T-helper 22 cell (primary cell): ENCODE measurements around the gene MAP3K13.
"Not testable (repeated sequence)": the region's sequence is repeated elsewhere in the genome, so short reads cannot be mapped to it uniquely, and the experiment has no call there.

Experiments used
- DNase-seq: peaks from one replicate; pipeline ENCODE4 v3.0.0-alpha.2; 2020; ENCODE audit warnings: low read depth

Gene MAP3K13

GRCh38 chr3:185451432-185451831 lies 88.5 kb downstream of the MAP3K13 start:
- not testable (repeated sequence) for DNase-seq

- no peak for DNase-seq
Measured at GRCh38 chr3:185457376-185457775, 94.4 kb downstream of the MAP3K13 start.

DNA sequence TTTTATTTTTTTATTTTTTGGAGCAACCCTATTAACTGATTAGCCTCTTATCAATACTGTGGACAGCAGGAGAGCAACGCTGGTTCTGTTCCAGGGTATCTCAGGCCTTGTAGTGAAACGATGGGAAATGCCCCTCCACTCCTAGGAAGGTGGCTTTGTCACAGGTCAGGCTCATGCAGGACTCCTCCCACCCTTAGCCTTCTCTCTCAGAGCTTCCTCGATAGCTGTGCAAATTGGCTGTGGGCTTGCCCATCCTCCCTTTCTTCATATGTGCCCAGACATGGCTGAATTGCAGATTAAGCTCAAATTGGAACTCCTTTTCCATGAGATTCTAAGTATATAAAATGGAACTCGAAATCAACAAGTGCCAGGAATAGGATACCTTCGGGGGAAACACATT lies 97.4 kb downstream of the MAP3K13 start:
- no peak for DNase-seq

DNA sequence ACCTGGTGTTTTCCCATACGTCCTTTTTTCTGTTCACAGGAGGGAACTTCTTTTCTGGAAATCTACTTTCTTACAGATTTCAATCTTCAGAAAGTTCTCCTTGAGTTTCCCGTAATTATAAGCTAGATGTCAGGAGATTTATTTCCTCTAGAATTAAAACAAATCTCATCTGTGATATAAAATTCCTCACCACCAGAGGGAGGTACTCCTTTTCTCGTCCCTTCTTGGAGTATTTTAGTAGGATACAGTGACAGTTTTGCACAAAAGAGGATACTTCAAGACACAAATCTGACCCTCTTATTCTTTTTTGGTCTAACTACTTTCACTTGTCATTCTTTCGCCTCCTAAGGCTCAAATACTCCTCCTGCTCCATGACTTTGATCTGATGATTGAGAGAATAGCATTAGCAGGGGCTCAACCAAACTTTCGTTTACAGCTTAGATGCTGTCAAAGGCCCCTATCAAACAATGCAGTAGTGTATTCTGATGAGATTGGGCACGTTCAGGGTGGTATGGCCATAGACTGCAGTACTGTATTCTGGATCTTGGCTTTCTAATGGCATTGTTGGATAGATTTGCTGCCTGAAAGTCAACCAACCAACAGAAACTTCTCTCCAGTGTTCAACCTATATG lies 97.9 kb downstream of the MAP3K13 start:
- DNase-seq = no peak

DNA sequence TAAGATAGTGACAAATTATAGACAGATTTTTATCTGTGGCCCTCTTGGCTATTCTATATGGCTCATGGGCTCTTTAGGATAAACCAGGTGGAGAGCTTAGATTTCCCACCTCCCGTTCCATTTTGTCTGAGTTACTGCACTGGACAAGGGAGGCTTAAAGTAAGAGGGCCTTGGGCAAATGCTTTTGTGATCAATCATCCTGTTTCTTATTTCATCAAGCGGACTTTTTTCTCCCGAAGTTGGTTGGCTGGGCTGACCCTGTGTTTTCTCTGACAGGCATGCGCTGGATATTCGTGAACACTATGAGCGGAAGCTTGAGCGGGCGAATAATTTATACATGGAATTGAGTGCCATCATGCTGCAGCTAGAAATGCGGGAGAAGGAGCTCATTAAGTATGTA lies 102.5 kb downstream of the MAP3K13 start:
- no peak for DNase-seq

DNA sequence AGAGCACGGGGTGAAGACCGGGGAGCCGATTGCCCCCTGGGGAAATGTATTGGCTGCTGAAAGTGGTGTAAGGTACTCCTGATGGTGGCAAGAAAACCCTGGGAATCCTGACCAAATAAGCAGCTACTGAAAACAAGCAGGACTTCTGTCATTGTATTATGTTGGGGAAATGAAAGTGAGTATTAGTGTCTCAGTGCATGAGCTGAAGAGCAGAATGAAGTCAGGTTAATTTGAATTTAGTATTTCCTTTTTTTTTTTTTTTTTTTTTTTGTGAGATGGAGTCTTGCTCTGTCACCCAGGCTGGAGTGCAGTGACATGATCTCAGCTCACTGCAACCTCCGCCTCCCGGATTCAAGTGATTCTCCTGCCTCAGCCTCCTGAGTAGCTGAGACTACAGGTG lies 103.2 kb downstream of the MAP3K13 start:
- DNase-seq = not testable (repeated sequence)

DNA sequence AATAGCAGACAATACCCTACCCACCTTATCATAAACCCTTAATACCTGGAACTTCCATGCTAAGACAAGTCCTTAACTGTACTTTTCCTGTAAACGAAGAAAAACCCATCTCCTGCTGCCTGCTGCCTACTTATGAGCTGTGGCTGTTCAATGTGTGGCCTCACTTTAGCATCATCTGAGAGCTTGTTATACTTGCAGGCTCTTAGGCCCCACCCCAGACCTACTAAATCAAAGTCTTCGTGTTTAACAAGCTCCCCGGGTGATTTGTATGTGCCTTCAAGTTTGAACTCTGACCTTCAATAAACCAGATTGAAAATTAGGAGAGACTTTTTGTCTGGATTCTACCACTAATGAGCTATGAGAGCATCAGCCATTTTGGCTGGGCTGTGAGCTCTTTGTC lies 106.6 kb downstream of the MAP3K13 start:
- DNase-seq = no peak

DNA sequence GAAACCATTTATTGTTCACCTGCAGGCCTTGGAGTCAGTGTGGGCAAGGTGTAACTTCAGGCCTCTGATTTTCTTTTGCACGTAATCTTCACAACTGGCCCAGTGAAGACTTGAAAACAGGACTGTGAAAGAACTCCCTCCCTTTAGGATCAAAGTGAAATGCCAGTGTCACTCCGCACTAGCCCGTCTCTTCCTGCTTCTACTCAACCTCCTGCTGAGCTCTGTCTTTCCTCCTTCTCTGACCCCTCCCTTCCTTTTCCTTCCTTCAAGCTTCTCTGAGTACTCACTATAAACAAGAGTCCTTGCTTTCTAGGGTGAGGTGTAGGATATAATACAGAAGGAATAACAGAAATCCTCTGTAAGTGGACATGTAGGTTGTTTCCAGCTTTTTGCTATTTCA lies 107.4 kb downstream of the MAP3K13 start:
- DNase-seq = no peak

GRCh38 chr3:185473290-185473815 lies 110.4 kb downstream of the MAP3K13 start:
- no peak for DNase-seq

DNA sequence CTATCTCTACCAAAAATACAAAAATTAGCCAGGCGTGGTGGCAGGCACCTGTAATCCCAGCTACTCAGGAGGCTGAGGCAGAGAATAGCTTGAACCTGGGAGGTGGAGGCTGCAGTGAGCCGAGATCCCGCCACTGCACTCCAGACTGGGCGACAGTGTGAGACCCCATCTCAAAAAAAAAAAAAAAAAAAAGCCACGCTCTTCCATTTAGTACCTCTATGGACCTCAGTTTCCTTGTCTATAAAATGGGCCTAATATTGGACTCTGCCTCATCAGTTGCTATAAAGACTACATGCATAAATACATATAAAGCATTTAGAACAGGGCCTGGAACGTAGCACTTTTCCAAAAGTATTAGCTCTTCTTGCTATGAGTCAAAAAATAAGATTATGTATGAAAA lies 112.0 kb downstream of the MAP3K13 start:
- DNase-seq = not testable (repeated sequence)

DNA sequence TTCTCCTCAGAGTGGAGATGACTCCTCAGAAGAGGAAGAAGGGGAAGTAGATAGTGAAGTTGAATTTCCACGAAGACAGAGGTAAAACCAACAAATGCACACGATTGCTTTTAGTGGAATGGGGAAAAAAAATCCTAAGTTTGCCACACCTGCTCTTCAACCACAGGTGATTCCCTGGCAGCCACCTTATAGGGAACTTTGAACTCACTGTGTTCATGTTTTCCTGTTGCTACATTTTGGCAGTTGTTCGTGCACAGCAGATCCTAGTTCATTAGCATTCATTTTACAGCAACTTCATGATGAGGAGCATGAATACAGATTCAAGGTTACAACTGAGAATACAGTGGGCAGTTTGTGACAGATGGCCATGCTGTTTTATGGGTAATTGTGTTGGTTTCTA lies 114.4 kb downstream of the MAP3K13 start:
- DNase-seq = no peak

DNA sequence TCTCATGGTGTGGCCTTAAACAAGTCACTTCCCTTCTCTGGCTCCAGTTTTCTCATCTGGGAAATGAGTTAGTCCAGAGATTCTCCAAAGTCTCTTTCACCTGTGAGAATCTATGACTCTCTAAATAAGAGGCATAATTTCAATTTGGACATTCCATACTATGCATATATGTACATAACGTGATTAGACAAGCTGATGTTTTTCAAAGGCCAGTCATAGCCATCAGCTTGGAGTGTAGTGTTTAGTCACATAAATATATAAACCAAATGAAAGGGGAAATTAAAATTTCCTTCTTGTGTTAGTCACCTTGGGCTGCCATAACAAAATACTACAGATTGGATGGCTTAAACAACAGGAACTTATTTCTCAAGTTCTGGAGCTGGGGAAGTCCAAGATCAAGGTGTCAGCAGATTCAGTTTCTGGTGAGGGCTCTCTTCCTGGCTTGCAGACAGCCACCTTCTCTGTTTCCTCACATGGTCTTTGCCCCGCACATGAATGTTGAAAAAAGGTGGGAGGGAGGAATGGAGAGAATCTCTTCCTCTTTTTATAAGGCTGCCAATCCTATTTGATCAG lies 116.5 kb downstream of the MAP3K13 start:
- DNase-seq = no peak

GRCh38 chr3:185484296-185484695 lies 121.4 kb downstream of the MAP3K13 start:
- DNase-seq = no peak

- no peak for DNase-seq
Measured at GRCh38 chr3:185486394-185486793, 123.5 kb downstream of the MAP3K13 start.

DNA sequence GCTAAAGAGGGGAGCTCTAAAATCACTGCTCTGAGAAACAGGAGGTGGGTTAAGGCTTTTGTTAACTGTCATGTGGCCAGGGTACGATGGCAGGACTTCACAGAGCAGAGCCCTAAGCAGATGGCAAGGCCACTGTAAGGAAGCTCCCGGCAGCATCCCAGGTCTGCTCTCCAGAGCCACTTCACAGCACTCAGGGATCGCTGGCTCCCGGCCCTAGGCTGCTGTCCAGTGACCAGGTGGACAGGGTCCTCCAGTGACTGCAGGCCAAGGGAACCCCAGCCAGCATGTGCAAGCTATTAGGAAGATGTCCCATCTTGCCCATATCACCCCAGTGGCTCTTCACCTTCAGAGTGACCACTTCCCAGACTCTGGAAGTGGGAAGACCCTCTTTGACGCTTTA lies 125.5 kb downstream of the MAP3K13 start:
- no peak for DNase-seq

GRCh38 chr3:185489462-185489861 lies 126.5 kb downstream of the MAP3K13 start:
- no peak for DNase-seq

- no peak for DNase-seq
Measured at GRCh38 chr3:185490241-185490640, 127.3 kb downstream of the MAP3K13 start.

- DNase-seq = peak; percentile 68
Measured at GRCh38 chr3:185498503-185499396, 135.8 kb downstream of the MAP3K13 start, which contains the start of gene TMEM41A. Gene TMEM41A (minus strand): TSS chr3:185499035. CDS start chr3:185498961, 74 bp downstream.

GRCh38 chr3:185502987-185503386 lies 140.1 kb downstream of the MAP3K13 start:
- DNase-seq = no peak

DNA sequence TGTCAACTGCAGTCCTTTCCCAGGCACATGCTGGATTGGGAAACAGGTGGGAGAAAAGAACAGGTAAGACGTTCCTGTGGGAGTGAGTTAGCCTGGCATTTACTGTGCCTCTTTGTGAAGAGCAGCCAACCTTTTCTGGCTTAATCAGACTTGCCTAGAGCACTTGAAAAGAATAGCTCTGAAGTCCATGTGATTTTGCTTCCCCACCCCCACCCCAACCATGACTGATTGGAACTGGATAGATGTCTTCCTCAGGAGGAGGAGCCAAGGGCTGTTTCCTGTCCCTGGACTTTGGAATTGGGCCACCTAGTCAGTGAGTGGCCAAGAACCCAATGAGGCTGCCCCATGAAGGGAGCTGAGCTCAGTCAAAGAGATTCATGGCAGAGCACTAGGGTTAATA lies 140.6 kb downstream of the MAP3K13 start:
- DNase-seq = no peak

DNA sequence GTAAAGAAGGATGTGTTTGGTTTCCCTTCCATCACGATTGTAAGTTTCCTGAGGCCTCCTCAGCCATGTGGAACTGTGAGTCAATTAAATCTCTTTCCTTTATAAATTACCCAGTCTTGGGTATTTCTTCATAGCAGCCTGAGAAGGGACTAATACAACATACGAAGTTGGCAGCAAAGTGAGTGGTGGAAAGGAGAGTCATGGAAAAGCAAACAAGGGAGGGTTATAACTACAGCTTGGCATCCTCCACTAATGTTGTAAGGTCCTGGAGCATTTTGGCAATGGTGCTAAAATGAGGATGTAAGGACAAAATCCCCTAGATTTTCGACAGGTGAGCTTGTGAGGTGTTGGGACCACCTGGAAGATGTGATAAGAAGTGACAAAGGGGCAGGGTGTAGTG lies 141.7 kb downstream of the MAP3K13 start:
- no peak for DNase-seq

GRCh38 chr3:185507883-185508282 lies 144.9 kb downstream of the MAP3K13 start:
- no peak for DNase-seq
